GM03348 (cell line): ENCODE results near the gene CELF2.

ENCODE experiments used
- DNase-seq: peaks from one replicate; pipeline ENCODE4 v3.0.0; 2012; ENCODE audit warnings: low spot score

The CELF2 gene

DNA sequence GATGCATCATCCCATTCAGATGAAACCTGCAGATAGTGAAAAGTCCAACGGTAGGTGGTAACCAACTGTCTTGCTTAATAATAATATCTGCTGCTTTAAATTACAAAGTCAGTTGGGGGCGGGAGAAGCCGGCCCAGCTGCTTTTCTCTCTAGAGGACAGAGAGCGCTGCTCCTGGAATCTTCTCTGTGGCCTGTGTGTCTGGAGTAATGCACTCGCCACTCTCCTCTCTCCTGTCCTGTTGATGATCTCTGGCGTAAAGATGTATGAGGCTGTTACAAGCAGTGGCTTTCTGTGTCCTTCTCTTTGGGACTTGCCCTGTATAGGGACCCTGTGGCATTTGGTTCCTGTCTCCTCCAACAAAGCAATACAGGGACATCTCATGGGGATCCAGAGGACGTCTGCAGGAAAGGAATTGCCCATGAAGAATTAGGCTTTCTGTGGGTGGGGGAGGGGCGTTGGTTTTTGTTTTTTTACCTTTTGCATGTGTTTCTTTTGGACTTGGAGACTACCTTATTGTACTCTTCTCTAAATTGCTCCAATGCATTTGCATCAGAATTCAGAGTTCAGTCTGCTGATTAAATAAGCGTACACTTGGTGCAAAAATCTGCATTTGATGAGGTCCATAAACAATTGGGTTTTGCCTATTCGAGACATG is 231.6 kb downstream of the CELF2 start:
- no peak for DNase-seq

DNA sequence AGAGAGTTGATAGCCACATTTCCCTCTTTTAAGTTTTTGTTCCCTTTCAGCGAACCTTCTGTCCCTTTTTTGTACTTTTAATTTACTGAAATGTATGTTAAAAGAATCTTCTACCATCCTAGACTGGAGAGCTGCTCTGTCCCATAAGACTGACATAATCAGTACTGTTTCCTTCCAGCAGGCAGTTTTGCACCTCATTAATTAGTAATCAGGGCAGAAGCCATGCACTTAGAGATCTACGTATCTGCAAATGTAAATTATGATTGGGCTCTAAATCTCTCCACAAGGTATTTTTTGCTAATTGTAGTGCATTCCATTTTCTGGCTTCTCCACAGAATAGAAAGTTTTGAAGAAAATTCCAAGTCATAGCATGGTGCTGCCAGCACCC is 232.1 kb downstream of the CELF2 start:
- no peak for DNase-seq

DNA sequence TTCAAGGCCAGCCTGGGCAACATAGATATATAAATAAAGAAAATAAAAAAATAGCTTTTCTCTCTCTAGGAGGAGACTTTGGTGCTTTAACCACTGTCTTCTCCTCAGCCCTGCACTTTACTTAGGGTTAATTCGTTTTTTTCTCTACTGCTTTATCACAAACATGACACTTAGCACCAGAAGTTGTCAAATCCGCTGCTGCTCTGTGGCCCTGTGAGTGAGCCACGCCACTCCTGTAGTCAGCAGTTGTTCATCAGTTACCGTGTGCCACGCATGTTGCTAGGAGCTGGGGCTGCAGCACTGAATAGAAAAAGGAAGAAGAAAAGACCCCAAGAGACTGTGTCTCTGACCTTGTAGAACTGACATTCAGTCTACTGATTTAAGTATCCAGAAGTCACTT is 232.6 kb downstream of the CELF2 start:
- no peak for DNase-seq

DNA sequence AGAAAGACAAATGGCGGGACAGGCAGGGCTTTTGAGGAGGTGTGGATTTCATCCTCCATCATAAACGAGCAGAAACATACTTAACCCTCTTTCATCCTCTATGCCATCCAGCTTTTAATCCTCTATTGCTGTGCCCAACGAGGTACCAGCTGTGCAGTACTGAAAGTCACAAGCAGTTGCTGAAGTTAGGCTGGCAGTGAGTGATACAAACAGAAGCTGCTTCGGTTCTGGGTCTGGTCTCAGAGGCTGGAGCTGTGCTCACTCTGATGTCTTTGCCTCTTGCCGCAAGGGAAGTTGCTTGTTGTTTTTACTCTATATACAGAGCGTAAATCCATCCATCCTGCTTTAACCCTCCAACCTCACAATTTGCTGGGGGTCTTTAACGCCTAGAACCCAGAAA is 235.2 kb downstream of the CELF2 start:
- no peak for DNase-seq

DNA sequence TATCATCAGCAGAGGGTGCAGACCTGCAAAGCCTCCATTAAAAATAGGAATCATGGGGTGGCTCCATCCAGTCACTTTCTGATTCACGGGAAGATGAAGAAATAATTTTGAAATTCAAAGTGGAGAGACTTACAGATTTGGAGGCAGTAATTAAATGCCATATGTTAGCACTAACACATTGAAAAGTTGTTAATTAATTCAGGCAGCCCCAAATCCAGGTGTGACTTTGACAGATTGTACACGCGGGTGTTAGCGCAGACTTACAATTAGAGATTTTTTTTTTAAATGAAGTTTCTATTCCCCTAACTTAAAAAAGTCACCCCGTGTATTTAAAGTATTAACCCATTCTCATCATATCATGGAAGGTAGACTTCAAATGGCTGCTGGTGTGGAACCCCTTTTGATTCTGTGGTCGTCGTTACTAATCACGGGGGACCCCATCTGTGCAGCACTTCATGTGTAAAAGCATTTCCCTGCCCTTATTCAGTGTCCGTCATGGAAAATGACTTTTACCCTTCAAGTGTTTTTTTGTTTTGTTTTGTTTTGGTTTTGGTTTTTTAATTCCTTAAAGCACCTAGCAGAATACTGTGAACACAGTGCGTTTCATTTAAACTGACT is 235.8 kb downstream of the CELF2 start:
- no peak for DNase-seq

DNA sequence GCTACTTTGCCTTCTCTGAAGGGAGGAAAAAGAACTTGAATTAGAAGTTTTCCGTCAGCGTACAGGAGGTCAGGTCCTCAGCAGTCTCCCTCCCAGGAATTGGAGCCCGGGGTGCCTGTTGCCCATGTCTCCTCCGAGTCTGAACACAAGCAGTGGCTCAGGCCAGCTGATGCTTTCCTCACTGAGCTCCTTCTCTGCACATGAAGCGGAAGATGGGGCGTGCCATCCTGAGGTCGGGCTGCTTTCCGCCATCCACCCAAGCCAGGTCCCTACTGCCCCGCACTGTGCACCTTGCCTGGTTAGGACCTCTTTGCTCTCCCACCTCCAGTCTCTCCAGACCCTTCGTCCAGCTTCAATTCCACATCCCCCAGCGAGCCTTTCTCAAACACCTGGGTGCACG is 237.5 kb downstream of the CELF2 start:
- DNase-seq = no peak

DNA sequence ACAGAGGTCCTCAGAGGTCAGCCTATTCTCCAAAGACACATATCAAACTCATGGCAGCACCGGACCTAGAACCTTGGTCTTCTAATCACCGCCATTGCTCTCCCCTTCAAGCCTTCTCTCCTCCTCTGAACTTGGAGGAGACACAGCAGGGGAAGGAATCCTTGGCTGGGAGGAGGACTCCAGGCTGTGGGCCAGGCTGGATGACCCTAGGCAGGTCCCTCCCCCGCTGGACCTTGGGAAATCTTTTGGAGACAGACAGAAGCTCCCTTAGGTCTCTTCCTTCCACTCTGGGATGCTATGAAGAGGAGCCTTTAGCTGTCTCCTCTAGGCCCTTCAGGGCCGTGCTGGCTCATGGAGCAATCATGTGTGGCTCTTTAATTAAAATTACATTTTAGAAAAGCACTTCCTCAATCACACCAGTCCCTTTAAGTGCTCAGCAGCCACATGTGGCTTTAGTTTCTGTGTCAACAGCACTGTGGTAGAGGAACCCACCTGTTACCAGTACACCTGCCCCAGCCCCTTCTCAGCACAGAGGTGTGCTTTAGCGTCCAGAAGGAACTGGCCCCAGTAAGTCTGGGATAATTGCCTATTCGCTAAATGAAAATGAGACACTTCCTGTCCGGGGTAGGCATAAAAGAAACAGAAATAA is 238.2 kb downstream of the CELF2 start:
- no peak for DNase-seq

DNA sequence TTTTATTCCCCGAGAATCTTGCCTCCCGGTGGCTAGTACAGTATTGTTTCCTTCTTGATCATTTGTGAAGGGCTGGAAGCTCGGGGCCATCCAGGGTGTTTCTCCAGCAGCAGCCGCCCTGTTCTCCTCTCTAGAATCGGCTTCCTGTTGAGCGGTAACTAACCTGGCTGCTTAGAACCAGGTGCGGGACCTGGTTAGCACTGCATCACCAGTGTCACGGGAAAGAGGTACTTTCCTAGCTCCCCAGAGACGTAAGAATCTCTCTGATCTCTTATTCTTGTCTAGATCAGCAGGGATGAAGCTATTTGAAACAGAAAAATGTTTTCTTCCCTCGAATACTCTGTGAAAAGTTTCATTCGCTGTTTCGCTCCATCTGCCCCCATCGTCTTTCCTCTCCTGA is 239.2 kb downstream of the CELF2 start:
- no peak for DNase-seq

DNA sequence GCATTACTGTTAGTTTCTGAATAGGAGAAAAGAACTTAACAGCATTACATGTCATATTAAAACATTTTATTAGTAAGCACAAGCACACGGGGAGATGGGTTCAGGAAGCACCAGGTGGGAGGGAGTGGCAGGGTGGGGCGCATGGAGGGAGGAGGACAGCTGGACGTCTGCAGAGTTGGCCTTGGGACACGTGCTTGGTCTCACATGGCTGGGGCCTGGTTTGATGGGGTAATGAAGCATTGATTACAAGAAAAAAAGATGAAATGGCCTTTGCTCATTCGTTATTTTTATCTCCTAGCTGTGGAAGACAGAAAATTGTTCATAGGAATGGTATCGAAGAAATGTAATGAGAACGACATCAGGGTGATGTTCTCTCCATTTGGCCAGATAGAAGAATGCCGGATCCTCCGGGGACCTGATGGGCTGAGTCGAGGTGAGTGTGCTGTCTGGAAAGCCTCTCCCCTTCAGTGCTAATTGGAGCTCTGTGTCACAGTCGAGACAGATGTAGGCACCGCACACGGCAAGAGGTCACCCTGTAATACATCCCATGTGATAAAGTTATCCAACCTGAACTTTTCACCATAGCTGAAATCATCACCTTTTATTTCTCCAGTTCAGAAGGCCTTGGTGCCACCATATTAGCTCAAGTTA is 239.9 kb downstream of the CELF2 start:
- DNase-seq = no peak

DNA sequence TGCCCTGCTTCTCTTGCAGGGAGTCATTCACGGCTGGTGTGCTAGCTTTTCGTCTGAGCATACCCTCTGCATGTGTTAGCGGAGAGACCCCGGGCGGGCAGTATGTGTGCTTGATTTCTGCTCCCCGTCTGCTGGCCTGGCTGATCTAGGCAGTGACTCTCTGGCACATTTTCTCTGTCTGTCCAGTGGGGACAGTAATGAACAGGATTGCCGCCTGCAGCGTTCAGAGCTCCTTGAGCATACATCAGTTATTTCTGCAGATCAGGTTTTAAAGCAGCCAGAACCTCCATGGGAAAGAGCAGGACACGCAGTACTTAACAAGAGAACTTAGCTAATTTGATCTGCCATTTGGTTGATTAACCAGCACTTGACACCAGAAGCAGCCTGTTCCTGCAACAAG is 242.5 kb downstream of the CELF2 start:
- no peak for DNase-seq

DNA sequence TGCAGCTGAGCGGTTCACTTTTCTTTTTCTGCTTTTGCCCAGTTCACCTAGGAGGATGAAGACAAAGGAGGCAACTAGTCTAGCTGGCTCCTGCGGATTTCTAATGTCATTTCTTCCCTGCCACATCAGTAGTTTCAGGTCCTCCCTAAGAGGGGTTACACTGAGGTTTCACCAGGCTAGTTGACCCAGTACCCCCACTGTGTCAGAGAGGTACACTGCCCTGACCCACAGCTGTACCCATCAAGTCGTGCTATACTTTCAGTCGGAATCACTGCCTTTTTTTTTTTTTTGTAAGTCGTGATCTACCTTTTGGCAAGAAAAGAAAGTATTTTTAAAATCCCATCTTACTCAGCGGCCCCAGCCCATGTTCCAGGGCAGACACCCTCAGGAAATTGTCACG is 243.5 kb downstream of the CELF2 start:
- DNase-seq = no peak

DNA sequence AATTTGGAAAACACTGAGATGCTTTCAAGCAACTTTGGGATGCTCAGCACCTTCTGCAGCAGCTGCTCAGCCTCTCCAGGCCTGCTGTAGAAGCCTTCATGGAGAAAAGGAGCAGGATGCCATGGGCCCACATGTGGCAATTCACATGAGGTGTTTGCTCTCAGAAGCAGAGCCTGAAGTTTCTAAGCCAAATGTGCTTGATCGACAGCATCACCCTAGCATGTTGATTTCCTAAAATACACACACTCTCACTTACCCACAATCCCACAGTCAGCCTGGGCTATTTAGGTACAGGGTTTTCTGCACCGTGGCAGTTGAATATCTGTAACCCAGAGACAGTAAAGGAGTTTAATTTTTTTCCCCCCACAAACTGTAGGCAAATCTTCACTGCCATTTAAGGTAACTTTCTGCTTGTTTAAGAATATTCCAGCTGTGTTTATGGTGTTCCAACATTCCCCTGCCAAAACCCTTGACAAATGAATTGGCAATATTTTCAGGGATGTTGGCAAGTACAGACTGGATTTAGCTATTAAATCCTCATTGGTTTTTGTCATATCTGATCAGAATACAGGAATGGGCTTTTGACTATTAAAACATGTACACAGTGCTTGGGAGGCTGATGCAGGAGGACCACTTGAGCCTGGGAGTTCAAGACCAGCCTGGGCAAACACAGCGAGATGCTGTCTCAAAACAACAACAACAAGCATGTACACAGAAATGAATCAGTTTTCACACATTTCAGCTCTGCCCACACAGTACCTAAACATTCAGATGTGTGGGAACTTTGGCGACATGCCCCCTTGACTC is 244.2 kb downstream of the CELF2 start:
- DNase-seq = no peak

DNA sequence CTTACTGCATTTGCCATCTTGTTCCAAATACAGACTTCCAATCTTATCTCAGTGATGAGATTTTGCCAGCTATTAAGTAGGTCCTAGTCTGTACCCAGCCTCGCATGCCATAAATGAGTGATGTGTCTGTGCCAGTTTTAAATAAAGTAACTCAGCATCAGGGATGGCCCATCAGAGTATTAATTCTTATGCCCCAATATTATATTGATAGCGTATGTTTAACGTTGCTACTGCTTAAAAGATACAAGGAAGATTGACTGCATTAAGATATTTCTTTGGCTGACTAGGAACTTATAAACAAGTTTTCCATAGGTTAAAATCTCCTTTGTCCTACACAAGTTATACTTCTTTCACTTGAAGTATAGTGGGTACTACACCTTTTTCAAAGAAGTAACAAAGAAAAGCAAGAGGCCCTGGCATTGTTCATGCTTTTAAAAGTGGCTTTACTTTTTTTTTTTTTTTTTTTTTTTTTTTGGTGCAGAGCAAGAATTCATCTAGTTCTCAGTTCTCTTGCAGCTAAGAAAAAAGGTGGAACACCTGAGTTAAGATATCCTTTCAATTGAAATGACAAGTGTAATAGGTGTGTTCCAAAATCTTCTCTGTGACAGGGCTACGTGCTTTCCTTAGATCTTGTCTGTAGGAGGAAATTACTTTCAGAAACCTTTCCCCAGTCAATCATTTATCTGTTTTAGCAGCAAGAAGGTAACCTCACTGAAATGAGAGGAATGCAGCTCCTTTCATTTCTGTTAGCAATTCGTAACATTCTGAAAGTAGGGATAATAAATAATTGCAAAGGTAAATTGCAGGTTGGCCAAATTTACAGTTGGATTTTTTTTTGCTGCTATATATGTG is 245.0 kb downstream of the CELF2 start:
- no peak for DNase-seq

DNA sequence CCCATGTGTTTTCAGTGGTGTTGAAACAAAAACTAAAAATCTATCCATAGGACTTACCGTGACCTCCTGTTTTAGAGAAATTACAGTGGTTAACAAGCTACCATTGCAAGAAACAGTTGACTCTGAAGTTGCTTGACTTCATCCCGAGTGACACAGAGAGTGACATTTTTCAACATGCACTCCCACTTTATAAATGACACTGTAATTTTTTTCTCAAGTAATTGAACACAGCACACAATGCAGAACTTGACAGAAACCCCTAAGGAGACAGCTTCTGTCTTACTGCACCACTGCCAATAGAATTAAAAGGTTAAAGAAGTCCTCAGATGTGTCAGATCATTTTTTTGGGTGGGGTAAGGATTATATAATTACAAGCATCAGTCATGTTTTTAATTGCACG is 246.1 kb downstream of the CELF2 start:
- no peak for DNase-seq

DNA sequence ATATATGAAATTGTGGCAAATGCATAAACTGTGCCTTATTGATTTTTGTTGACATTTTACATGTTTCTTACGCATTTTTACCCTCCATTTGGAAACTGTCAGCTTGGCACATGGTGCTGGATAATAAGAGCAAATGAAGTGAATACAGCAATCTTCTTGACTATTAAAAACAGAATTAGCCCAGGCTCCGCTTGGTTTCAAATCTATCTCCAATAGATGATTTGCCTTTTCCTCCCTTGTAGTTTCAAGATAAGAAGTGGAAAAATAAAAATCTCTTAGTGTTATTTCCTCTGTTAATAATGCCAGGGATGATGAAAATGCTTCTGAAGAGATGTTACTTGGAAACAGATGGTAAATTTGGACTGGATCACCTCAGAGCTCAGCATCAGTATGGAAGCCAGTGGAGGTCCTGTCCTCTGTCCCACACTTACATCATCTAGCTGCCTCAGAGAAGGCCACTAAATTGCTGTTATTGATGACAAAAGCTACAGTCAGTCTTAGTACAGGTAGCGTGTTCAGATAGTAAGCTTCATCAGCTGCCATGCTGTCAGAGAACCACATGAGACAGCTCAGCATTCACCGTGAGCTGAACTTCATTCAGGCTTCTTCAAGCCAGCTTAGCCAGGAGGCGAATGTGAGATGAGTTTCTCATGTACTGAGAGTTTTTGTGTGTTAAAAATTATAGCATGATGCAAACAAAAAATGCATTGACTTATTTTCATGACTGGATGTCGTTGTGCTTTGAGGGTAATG is 246.8 kb downstream of the CELF2 start:
- DNase-seq = no peak

DNA sequence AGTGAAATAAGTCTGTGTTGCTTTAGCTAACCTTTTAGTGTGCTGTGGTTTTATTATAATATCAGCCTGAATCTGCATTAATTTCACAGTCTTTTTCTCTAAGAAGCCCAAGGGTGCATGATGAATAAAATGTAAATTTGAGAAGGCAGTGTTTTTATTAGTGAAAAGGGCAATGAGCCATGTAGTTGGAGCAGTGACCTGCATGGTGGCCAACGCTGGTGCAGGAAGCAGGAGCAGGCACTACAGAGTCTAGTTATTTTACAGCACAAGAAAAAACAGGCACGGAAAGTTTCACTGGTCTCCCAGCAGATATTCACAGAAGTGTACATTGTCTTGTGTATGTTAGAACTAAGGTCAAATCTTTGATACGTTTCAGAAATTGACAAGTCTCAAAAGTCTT is 247.8 kb downstream of the CELF2 start:
- no peak for DNase-seq

DNA sequence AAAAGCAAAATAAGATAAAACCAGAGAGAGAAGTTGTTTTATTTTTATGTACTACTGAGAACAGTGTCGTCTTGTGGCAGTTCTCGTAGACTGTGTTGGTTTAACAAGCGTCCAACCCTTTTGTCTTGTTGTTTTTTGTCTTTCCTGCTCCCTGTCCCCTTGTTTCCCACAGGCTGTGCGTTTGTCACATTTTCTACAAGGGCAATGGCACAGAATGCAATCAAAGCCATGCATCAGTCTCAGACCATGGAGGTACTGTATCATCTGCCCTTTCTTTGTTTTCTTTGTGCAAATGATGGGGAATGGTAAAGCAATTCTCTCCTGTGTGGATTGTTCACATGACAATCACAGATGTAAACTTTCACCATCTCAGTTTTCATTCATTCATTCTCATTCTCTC is 248.8 kb downstream of the CELF2 start:
- no peak for DNase-seq

DNA sequence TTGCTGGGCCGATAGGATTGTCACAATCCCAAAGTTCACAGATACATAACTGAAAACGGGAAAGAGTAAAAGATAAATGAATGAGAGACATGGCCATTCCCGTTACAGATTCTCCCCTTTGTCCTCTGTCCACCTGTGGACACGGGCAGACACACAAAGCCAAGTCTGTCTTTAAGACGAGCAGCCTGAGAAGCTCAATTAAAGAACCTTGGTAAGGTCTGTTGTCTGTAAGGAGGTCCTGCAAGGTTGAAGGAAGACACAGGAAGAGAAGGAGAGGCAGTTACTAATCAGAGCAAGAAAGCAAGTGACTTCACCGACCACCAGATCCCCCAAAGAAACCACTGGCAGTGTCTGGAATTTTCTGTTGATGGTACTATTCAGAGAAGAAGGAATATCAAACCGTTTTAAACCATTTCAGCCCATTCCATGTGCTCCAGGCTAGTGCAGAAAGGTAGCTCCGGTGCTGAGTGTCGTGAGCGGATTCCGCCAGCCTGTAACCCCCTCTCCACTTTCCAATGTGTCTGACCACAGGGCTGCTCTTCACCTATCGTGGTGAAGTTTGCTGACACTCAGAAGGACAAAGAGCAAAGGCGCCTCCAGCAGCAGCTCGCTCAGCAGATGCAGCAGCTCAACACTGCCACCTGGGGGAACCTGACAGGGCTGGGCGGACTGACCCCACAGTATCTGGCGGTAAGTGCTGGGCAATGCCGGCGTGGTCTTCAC is 252.6 kb downstream of the CELF2 start:
- peak; percentile 39 for DNase-seq

DNA sequence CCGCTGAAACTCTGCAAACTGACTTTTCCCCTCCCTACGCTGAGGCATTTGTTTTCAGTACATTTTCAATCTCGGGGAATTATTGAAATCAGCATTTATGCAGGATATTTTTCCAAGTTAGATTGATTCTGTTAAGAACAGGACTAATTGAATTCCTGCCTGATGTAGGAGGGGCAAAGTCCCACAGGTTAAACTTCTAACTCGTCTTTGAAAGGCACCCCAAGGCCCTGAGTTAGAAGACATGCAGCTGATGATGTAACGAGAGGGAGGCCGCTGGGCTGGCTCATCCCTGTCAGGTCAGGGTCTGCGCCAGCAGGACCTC is 253.1 kb downstream of the CELF2 start:
- no peak for DNase-seq

DNA sequence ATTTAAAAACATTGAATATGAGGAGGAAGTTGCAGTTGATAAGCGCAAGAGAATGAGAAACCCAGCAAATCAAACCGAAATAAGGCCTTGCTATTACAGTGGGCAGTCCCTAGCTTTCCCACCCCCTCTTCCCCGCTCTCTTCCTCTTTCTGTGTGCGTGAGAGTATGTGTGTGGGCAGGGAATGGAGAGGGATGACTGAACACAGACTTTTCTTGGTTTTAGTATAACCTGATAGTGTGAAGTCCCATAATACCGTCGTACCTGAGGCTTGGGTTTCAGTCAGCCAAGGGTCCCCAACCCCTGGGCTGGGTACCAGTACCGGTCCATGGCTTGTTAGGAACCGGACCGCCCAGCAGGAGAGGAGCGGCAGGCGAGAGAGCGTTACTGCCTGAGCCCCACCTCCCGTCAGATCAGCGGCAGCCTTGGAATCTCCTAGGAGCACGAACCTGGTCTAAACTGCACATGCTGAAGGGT is 255.3 kb downstream of the CELF2 start:
- no peak for DNase-seq
